Kidney (tissue), 14 donors: ENCODE results near the gene MAGI1. TPM values are rescaled to one million over a fixed set of nuclear protein-coding genes. Genes with fewer than 3 reads are reported as not detected.
A peak's percentile ranks its signal among the peaks of the same experiment; 100 is the strongest.

Experiments
- DNase-seq, 5 donors: peaks; one replicate each; pipeline ENCODE4 v3.0.0-alpha.2; 2013 to 2020
- FAIRE-seq: peaks from 2 replicates; lab custom pipeline; 2012; peaks lifted over from hg19 to GRCh38; lab: Jason Lieb, UNC
- H3K27ac ChIP-seq, 2 donors: one replicate each; pipeline ENCODE4 v1.7.0; 2013; ENCODE audit warnings: low read depth in 2 of 2, low read length in 2 of 2, inconsistent platforms in 1 of 2
- H3K27me3 ChIP-seq: one replicate; pipeline ENCODE4 v1.7.1; 2013; ENCODE audit warnings: low read length, inconsistent platforms; ENCODE audit not compliant: control insufficient read depth, insufficient read depth
- H3K36me3 ChIP-seq, 3 donors: one replicate each; pipeline versions ENCODE4 v1.7.0 to v1.7.1; 2013; ENCODE audit warnings: low read length in 3 of 3, control low read depth in 1 of 3, inconsistent platforms in 1 of 3; ENCODE audit not compliant: insufficient read depth in 3 of 3, control insufficient read depth in 2 of 3
- H3K4me1 ChIP-seq, 3 donors: one replicate each; pipeline versions ENCODE4 v1.7.0 to v1.7.1; 2013; ENCODE audit warnings: low read length in 3 of 3, inconsistent platforms in 1 of 3, low read depth in 1 of 3; ENCODE audit not compliant: control insufficient read depth in 2 of 3, insufficient read depth in 2 of 3
- H3K4me3 ChIP-seq, 3 donors: one replicate each; pipeline versions ENCODE4 v1.7.0 to v1.8.1; 2013; ENCODE audit warnings: low read length in 3 of 3, control low read depth in 1 of 3, inconsistent platforms in 1 of 3
- H3K9ac ChIP-seq, 3 donors: one replicate each; pipeline versions ENCODE4 v1.7.0 to v1.7.1; 2013; ENCODE audit warnings: low read length in 3 of 3, control low read depth in 1 of 3, inconsistent platforms in 1 of 3
- H3K9me3 ChIP-seq, 3 donors: one replicate each; pipeline versions ENCODE4 v1.7.0 to v1.7.1; 2013; ENCODE audit warnings: low read length in 3 of 3, control low read depth in 1 of 3, inconsistent platforms in 1 of 3; ENCODE audit not compliant: control insufficient read depth in 2 of 3, insufficient read depth in 1 of 3
- CTCF ChIP-seq: IDR thresholded peaks from 3 replicates; pipeline ENCODE4 v1.5.1; 2012; ENCODE audit warnings: mild to moderate bottlenecking, moderate library complexity, borderline replicate concordance; ENCODE audit not compliant: insufficient read depth; ENCODE audit errors: extremely low read depth
- intact Hi-C: fragments of 100-400 bp; cut with DNase I; formaldehyde crosslinking; loops from one replicate; pipeline ENCODE4 v1.11.1; 2022
- polyA plus RNA-seq: library from polyadenylated mRNA; stranded (reverse); fragments of 350-450 nt; fragmentation: Illumina TruSeq; extraction: RNeasy Lipid Tissue Mini Kit (QIAGEN cat#74804); gene quantifications from one replicate; pipeline ENCODE4 v1.2.3, GENCODE V29; 2014; ENCODE audit warnings: low read depth, low replicate concordance; ENCODE audit not compliant: insufficient read depth
- total RNA-seq: library from RNA; stranded (reverse); fragmentation: NEBNext Ultra II Directional; extraction: Animal tissue kit (Norgen Biotek cat#: 25700); gene quantifications from one replicate; pipeline ENCODE4 v1.2.1, GENCODE V29; 2021
- donor health status: control.
- donor health status: control.
- donor health status: control.
- donor health status: control.
- donor health status: control.
- donor health status: DM: yes; HTN: yes; CAD: no.
- donor health status: Normal renal cell carcinoma (clear cell type).

Gene MAGI1
- total and polyA plus RNA-seq, 2 donors from 2014 or later: 8.2 to 42.8 TPM

GRCh38 chr3:65490114-65490513 lies 548.6 kb downstream of the MAGI1 start:
- intact Hi-C loops: no loop called here
- Histone ChIP-seq H3K9me3 (no peaks in the 10 kb centered on the region), H3K36me3 (no peaks in the 10 kb centered on the region), H3K9ac (no peak overlapping the region), H3K27me3 (no peaks in the 10 kb centered on the region), H3K4me3 (no peak overlapping the region), H3K27ac (no peak overlapping the region), H3K4me1 (peaks cover 0 to 19% (median 2%) of the 10 kb centered on the region in 3 donors)
- FAIRE-seq (no peak), DNase-seq (peak in 2 of 5 donors; percentile 31 to 40)
- TF ChIP-seq CTCF: no peak

- H3K27me3 ChIP-seq: no peaks in the 10 kb centered on the region
- DNase-seq: no peak
- H3K9me3 ChIP-seq: no peaks in the 10 kb centered on the region
- intact Hi-C loops: no loop called here
- no peak for FAIRE-seq
- no peak for TF ChIP-seq CTCF
- H3K36me3 ChIP-seq: no peaks in the 10 kb centered on the region
- H3K4me3 ChIP-seq: no peak overlapping the region
- H3K27ac ChIP-seq: no peak overlapping the region
- no peak overlapping the region for H3K9ac ChIP-seq
- peaks cover 0 to 27% (median 8%) of the 10 kb centered on the region in 3 donors for H3K4me1 ChIP-seq
These were observed 549.5 kb downstream of the MAGI1 start for GRCh38 chr3:65489253-65489652.

- H3K9me3 ChIP-seq: no peaks in the 10 kb centered on the region
- H3K36me3 ChIP-seq: no peaks in the 10 kb centered on the region
- intact Hi-C loops: no loop called here
- no peak overlapping the region for H3K4me3 ChIP-seq
- no peak for FAIRE-seq
- DNase-seq: no peak
- H3K9ac ChIP-seq: no peak overlapping the region
- peaks cover 0 to 40% (median 27%) of the 10 kb centered on the region in 3 donors for H3K4me1 ChIP-seq
- H3K27ac ChIP-seq: no peak overlapping the region
- no peaks in the 10 kb centered on the region for H3K27me3 ChIP-seq
- no peak for TF ChIP-seq CTCF
These were observed 552.8 kb downstream of the MAGI1 start for GRCh38 chr3:65485826-65486469.
